ENCODE measurements around the gene DIS3L.

DIS3L gene

GRCh38 chr15:66284271-66284670 is 9.1 kb upstream of the DIS3L start:
- no peak for DNase-seq (ENCODE audit: insufficient read length, low spot score)
- TF ChIP-seq, protein P1, sequence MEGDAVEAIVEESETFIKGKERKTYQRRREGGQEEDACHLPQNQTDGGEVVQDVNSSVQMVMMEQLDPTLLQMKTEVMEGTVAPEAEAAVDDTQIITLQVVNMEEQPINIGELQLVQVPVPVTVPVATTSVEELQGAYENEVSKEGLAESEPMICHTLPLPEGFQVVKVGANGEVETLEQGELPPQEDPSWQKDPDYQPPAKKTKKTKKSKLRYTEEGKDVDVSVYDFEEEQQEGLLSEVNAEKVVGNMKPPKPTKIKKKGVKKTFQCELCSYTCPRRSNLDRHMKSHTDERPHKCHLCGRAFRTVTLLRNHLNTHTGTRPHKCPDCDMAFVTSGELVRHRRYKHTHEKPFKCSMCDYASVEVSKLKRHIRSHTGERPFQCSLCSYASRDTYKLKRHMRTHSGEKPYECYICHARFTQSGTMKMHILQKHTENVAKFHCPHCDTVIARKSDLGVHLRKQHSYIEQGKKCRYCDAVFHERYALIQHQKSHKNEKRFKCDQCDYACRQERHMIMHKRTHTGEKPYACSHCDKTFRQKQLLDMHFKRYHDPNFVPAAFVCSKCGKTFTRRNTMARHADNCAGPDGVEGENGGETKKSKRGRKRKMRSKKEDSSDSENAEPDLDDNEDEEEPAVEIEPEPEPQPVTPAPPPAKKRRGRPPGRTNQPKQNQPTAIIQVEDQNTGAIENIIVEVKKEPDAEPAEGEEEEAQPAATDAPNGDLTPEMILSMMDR (IDR thresholded peaks at IDR 0.05; ENCODE audit: insufficient read depth, missing control alignments): no peak
- no peak for FAIRE-seq

DNA sequence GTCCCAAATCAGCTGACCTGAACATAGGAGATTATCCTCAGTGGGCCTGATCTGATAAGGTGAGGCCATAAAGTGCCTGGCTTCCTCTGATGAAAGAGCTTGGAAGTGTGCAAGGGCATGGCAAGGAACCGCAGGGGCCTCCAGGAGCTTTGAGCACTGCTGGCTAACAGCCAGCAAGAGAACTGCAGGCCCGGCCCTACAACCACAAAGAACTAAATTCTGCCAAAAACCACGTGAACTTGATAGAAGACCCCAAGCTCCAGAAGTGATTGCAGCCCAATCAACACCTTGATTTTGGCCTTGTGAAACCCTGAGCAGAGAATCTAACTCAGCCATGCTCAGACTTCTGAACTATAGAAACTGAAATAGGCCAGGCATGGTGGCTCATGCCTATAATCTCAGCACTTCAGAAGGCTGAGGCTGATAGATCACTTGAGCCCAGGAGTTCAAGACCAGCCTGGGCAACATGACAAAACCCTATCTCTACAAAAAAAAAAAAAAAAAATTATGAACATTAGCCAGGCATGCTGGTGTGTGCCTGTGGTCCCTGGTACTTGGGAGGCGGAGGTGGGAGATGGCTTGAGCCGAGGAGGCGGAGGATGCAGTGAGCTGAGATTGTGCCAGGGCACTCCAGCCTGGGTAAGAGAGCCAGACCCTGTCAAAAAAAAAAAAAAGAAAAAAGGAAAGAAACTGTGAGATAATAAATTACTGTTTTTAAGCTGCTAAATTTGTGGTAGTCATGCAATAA is 7.7 kb upstream of the DIS3L start:
- no peak for DNase-seq (ENCODE audit: insufficient read length, low spot score)
- TF ChIP-seq, protein P1 (IDR thresholded peaks at IDR 0.05; ENCODE audit: insufficient read depth, missing control alignments): no peak
- FAIRE-seq: no peak

GRCh38 chr15:66287461-66288057 is 5.8 kb upstream of the DIS3L start:
- peak; percentile 27 for DNase-seq (ENCODE audit: insufficient read length, low spot score)
- peak; percentile 38 for FAIRE-seq

DNA sequence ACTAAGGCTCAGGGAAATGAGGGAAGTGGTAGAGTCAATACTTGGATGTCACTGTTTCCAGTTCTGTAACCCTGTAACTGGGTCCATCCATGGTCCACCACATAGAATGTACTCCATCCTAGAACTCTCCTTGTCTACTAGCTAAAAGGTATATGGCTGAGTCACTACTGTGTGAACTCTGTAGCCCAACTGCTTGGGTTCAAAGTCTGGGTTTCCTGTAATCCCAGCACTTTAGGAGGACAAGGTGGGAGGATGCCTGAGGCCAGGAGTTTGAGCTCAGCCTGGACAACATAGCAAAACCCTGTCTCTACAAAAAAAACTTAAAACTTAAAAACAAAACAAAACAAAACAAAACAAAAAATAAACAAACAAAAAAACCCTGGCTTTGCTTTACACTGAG is 5.3 kb upstream of the DIS3L start:
- FAIRE-seq (no peak), DNase-seq (ENCODE audit: insufficient read length, low spot score) (no peak)
- TF ChIP-seq, protein P1 (IDR thresholded peaks at IDR 0.05; ENCODE audit: insufficient read depth, missing control alignments): no peak

More at GRCh38 chr15:66287461-66288057, 5.8 kb upstream of the DIS3L start:
- TF ChIP-seq, protein P1 (IDR thresholded peaks at IDR 0.05; ENCODE audit: insufficient read depth, missing control alignments): peak; percentile 50

GRCh38 chr15:66288551-66289185 is 4.7 kb upstream of the DIS3L start:
- TF ChIP-seq, protein P1 (IDR thresholded peaks at IDR 0.05; ENCODE audit: insufficient read depth, missing control alignments): no peak
- DNase-seq (ENCODE audit: insufficient read length, low spot score) (no peak), FAIRE-seq (no peak)

GRCh38 chr15:66290007-66290406 is 3.4 kb upstream of the DIS3L start:
- TF ChIP-seq, protein P1 (IDR thresholded peaks at IDR 0.05; ENCODE audit: insufficient read depth, missing control alignments): no peak
- FAIRE-seq: no peak
- DNase-seq (ENCODE audit: insufficient read length, low spot score): no peak
